GM12801 (cell line): ENCODE results near the gene SLITRK2.

Experiments used
- CTCF ChIP-seq: IDR thresholded peaks from one replicate; pipeline ENCODE4 v1.5.1; 2011; ENCODE audit warnings: control low read depth; ENCODE audit not compliant: insufficient read length; ENCODE audit errors: extremely low read depth

SLITRK2 gene

GRCh38 chrX:145817331-145818185 lies at the start of gene SLITRK2:
SLITRK2 (plus strand) TSS chrX:145817829; CDS start chrX:145822426, 4,597 bp downstream.
- no peak for TF ChIP-seq CTCF

GRCh38 chrX:145773006-145773405 lies 44.6 kb upstream of the SLITRK2 start:
- TF ChIP-seq CTCF: no peak

GRCh38 chrX:145792281-145792680 lies 25.3 kb upstream of the SLITRK2 start:
- no peak for TF ChIP-seq CTCF

GRCh38 chrX:145803508-145803907 lies 14.1 kb upstream of the SLITRK2 start:
- TF ChIP-seq CTCF: no peak

GRCh38 chrX:145813081-145813480 lies 4.5 kb upstream of the SLITRK2 start:
- no peak for TF ChIP-seq CTCF

- no peak for TF ChIP-seq CTCF
These were observed 871 bp upstream of the SLITRK2 start for GRCh38 chrX:145816601-145817315.
